ENCODE results near the gene PLEKHM1. TPM values are rescaled to one million over a fixed set of nuclear protein-coding genes. Genes with fewer than 3 reads are reported as not detected.

PLEKHM1 gene
- total RNA-seq, 1 donor from 2014 or later = 42.1 TPM

DNA sequence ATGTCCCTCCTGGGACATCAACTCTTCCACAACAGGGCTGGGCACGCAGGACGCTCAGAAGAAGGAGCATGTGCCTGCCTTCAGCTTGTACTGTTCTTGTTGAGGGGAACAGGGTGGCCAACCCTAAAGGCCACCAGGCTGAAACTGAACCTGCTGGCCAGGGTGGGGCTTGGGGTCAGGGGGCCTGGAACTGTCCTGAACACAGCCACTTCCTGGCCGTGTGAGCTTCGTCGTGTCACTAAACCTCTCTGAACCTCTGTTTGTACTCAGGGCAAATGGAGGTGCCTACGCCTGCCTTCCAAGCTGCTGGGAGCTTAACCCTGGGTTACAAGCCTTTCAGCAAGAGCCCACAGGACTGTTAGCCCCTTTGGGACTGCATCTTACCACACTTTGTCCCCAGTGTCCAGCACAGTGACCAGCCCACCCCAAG, 64.5 kb downstream of the PLEKHM1 start:
- no peak for DNase-seq (ENCODE audit: extremely low spot score, unreplicated experiment)
- Mint-ChIP-seq H3K4me1 (ENCODE audit: unreplicated experiment) (peaks cover 7% of the 10 kb centered on the region), H3K4me3 (peak overlapping the region; percentile 77), H3K27me3 (peaks cover 58% of the 10 kb centered on the region), H3K27ac (peak overlapping the region; percentile 77), H3K36me3 (no peaks in the 10 kb centered on the region), H3K9me3 (no peaks in the 10 kb centered on the region)
- TF ChIP-seq, protein P1, sequence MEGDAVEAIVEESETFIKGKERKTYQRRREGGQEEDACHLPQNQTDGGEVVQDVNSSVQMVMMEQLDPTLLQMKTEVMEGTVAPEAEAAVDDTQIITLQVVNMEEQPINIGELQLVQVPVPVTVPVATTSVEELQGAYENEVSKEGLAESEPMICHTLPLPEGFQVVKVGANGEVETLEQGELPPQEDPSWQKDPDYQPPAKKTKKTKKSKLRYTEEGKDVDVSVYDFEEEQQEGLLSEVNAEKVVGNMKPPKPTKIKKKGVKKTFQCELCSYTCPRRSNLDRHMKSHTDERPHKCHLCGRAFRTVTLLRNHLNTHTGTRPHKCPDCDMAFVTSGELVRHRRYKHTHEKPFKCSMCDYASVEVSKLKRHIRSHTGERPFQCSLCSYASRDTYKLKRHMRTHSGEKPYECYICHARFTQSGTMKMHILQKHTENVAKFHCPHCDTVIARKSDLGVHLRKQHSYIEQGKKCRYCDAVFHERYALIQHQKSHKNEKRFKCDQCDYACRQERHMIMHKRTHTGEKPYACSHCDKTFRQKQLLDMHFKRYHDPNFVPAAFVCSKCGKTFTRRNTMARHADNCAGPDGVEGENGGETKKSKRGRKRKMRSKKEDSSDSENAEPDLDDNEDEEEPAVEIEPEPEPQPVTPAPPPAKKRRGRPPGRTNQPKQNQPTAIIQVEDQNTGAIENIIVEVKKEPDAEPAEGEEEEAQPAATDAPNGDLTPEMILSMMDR (conservative IDR thresholded peaks at IDR 0.05) = no peak

DNA sequence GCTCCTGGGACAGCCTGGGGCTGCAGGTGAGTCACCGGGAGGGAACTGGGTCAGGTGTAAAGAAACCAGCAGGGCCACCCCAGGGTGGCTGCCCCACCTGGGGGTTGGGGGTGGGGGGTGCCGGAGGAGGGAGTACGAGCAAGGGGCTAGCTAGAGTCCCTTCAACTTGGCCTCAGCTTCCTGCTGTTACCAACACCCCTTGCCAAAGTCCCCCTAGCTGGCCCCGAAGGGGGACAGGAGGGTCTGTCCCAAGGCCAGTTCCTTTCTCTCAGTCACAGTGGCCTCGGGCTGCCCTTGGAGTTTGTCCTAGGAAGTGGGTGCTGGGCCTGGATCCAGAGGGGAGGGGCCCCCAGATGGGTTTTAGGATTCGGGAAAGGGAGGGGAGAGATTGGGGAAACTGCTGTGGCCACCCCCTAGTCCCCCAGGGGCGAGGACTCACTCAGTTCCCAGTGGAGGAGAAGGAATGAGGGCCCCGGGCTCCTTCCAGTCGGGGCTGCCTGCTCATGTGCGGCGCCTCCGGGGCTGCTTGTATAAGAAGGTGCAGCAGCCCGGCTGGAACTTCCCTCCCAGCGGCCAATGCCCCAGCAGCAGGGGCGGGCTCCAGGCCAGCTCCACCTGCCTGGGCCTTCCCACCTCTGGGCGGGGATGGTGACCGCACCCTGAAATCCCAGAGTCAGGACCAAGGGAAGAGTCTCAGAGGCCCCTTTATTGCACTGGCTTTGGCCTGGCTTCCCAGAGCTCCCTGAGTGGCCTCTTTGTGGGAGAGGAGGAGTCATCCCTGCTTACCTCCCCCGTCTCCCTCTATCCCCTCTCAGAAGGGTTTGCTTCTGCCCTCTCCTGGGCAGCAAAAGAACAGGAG, 65.2 kb downstream of the PLEKHM1 start:
- H3K4me3 Mint-ChIP-seq = peak overlapping the region; percentile 77
- peak overlapping the region; percentile 77 for H3K27ac Mint-ChIP-seq
- peaks cover under 1% of the 10 kb centered on the region for H3K4me1 Mint-ChIP-seq (ENCODE audit: unreplicated experiment)
- no peaks in the 10 kb centered on the region for H3K36me3 Mint-ChIP-seq
- H3K27me3 Mint-ChIP-seq = peaks cover 51% of the 10 kb centered on the region
- no peaks in the 10 kb centered on the region for H3K9me3 Mint-ChIP-seq
- TF ChIP-seq, protein P1 (conservative IDR thresholded peaks at IDR 0.05) = peak; percentile 65
- no peak for DNase-seq (ENCODE audit: extremely low spot score, unreplicated experiment)

DNA sequence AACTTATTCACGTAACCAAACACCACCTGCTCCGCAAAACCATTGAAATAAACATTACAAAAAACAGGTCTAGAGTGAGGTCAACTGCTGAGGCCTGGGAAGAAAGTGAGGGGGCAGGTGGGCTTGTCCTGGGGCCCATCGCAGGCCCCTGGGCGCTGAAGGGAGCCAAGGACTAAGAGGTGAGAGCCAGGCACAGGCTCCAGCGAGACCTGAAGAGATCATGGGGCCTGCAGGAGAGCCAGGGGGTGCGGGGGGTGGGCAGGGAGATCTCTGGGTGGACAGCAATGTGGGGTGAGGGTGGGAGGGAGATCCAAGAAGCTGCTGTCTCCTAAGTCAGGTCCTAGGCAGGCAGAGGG, 65.8 kb downstream of the PLEKHM1 start:
- Mint-ChIP-seq H3K4me3 (peak overlapping the region; percentile 72), H3K36me3 (no peaks in the 10 kb centered on the region), H3K4me1 (ENCODE audit: unreplicated experiment) (no peaks in the 10 kb centered on the region), H3K9me3 (no peaks in the 10 kb centered on the region), H3K27me3 (peaks cover 48% of the 10 kb centered on the region), H3K27ac (peak overlapping the region; percentile 77)
- TF ChIP-seq, protein P1 (conservative IDR thresholded peaks at IDR 0.05) = no peak
- DNase-seq (ENCODE audit: extremely low spot score, unreplicated experiment) = no peak

DNA sequence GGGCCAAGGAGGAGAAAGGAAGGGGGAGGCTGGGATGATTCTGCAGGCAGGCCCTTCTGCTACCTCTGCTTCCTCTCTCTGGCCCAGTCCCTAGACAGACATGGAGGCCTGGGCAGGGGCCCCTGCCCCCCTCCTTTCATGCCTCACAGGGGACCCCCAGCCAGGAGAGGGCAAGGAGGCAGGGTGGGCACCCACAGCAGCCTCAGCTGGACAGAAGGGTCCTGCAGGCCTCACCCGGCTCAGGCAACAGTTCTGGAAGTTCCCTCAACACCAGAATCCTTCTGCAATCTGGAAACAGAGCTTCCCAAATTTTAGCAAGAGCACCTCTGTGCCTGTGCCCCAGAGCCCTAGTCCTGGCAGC, 66.6 kb downstream of the PLEKHM1 start:
- no peaks in the 10 kb centered on the region for H3K4me1 Mint-ChIP-seq (ENCODE audit: unreplicated experiment)
- peaks cover 44% of the 10 kb centered on the region for H3K27me3 Mint-ChIP-seq

DNA sequence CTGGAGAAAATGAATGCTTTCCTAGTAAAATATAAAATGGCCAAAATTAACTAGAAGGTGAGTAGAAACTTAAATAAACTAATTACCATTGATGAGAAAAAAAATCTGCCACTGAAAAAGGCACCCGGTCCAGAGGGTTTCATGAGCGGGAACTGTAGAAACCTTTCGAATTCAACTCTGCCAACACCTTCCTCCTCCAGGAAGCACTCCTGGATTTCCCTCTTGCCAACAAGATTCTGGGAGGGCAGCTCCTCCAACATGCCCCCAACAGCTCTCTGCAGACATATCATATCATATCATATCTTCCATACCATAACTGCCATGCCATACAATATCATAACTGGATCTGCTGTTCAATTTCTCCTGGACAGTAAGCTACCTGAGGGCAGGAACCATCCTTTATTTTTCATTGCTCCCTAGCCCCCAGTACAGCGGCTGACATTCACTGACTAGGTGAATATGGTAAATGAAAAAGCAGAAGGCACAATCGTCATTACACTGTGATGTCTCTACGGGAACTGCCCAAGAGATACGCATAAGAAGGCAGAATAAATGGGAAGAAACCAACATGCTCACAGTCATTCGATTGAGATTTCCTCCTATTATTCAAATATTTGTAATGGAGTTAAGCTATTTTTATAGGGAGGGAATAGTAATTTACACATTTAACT, 67.1 kb downstream of the PLEKHM1 start:
- TF ChIP-seq, protein P1 (conservative IDR thresholded peaks at IDR 0.05) = no peak
- Mint-ChIP-seq H3K9me3 (no peaks in the 10 kb centered on the region), H3K4me1 (ENCODE audit: unreplicated experiment) (no peaks in the 10 kb centered on the region), H3K36me3 (no peaks in the 10 kb centered on the region), H3K4me3 (no peak overlapping the region), H3K27ac (no peak overlapping the region), H3K27me3 (peaks cover 38% of the 10 kb centered on the region)
- no peak for DNase-seq (ENCODE audit: extremely low spot score, unreplicated experiment)

More for the DNA sequence above, 66.6 kb downstream of the PLEKHM1 start:
- TF ChIP-seq, protein P1 (conservative IDR thresholded peaks at IDR 0.05) = no peak
- peak overlapping the region; percentile 72 for H3K4me3 Mint-ChIP-seq
- no peaks in the 10 kb centered on the region for H3K9me3 Mint-ChIP-seq
- H3K27ac Mint-ChIP-seq = no peak overlapping the region
- DNase-seq (ENCODE audit: extremely low spot score, unreplicated experiment) = no peak
- no peaks in the 10 kb centered on the region for H3K36me3 Mint-ChIP-seq
